RWPE2 (cell line): ENCODE measurements around the gene GPRC5D.

Experiments used
- ATAC-seq: fragments of 200-7000 bp; cut with Tn5 transposase; 3 replicates; pipeline ENCODE4 v1.9.1; 2021; ENCODE audit warnings: low read depth
- DNase-seq: peaks from one replicate; pipeline ENCODE4 v3.0.0-alpha.2; 2020; ENCODE audit warnings: low spot score
- H3K27ac ChIP-seq: fragments of 450-650 bp; 2 replicates; pipeline ENCODE4 v1.5.1; 2017; ENCODE audit warnings: mild to moderate bottlenecking; ENCODE audit not compliant: poor library complexity, severe bottlenecking
- H3K27me3 ChIP-seq: fragments of 250-450 bp; sonication (Bioruptor Pico); 2 replicates; pipeline ENCODE4 v1.5.1; 2021; ENCODE audit warnings: mild to moderate bottlenecking, moderate library complexity; ENCODE audit not compliant: insufficient read depth, poor library complexity, severe bottlenecking
- H3K36me3 ChIP-seq: fragments of 250-450 bp; sonication (Bioruptor Pico); 2 replicates; pipeline ENCODE4 v1.5.1; 2020; ENCODE audit warnings: low read depth, mild to moderate bottlenecking, moderate library complexity
- H3K4me1 ChIP-seq: fragments of 250-450 bp; sonication (Bioruptor Pico); 2 replicates; pipeline ENCODE4 v1.5.1; 2021; ENCODE audit warnings: mild to moderate bottlenecking, moderate library complexity; ENCODE audit not compliant: insufficient read depth, poor library complexity, severe bottlenecking
- H3K4me3 ChIP-seq: fragments of 250-450 bp; sonication (Bioruptor Pico); 2 replicates; pipeline ENCODE4 v1.5.1; 2021; ENCODE audit warnings: mild to moderate bottlenecking, moderate library complexity; ENCODE audit not compliant: severe bottlenecking
- H3K9me3 ChIP-seq: fragments of 250-450 bp; sonication (Bioruptor Pico); 2 replicates; pipeline ENCODE4 v1.5.1; 2021; ENCODE audit warnings: mild to moderate bottlenecking, moderate library complexity; ENCODE audit not compliant: severe bottlenecking
- CTCF ChIP-seq: fragments of 450-650 bp; IDR thresholded peaks from one replicate; pipeline ENCODE4 v1.5.1; 2017; ENCODE audit warnings: mild to moderate bottlenecking, moderate library complexity; ENCODE audit not compliant: poor library complexity, severe bottlenecking

GPRC5D gene

GRCh38 chr12:12952036-12952435, at the start of gene GPRC5D:
TSS of gene GPRC5D (minus strand) at chr12:12952170. CDS start at chr12:12950384, 1,786 bp downstream.
- Histone ChIP-seq H3K27ac (no peak within 1 kb of the TSS), H3K4me1 (no peaks in the 10 kb centered on the region), H3K36me3 (no peaks in the 10 kb centered on the region), H3K4me3 (no peak within 1 kb of the TSS), H3K9me3 (no peaks in the 10 kb centered on the region), H3K27me3 (no peaks in the 10 kb centered on the region)
- TF ChIP-seq CTCF, result no peak
- ATAC-seq (no peak), DNase-seq (no peak)

GRCh38 chr12:13001775-13002040, 49.7 kb upstream of the GPRC5D start:
- no peak for TF ChIP-seq CTCF
- Histone ChIP-seq H3K36me3 (no peaks in the 10 kb centered on the region), H3K9me3 (no peaks in the 10 kb centered on the region), H3K4me1 (no peaks in the 10 kb centered on the region), H3K4me3 (peak overlapping the region; percentile 71), H3K27ac (no peak overlapping the region), H3K27me3 (no peaks in the 10 kb centered on the region)
- ATAC-seq (no peak), DNase-seq (no peak)

GRCh38 chr12:13000925-13001774, 49.2 kb upstream of the GPRC5D start:
- peak; percentile 37 for TF ChIP-seq CTCF
- Histone ChIP-seq H3K36me3 (no peaks in the 10 kb centered on the region), H3K27ac (peak overlapping the region; percentile 46), H3K4me3 (peak overlapping the region; percentile 71), H3K27me3 (no peaks in the 10 kb centered on the region), H3K4me1 (no peaks in the 10 kb centered on the region), H3K9me3 (no peaks in the 10 kb centered on the region)
- ATAC-seq (peak; percentile 20), DNase-seq (no peak)

- Histone ChIP-seq H3K27me3 (no peaks in the 10 kb centered on the region), H3K4me1 (no peaks in the 10 kb centered on the region), H3K4me3 (peak overlapping the region; percentile 71), H3K9me3 (no peaks in the 10 kb centered on the region), H3K27ac (peak overlapping the region; percentile 46), H3K36me3 (no peaks in the 10 kb centered on the region)
- TF ChIP-seq CTCF, result no peak
- ATAC-seq (peak; percentile 66), DNase-seq (no peak)
These were observed 48.6 kb upstream of the GPRC5D start for GRCh38 chr12:13000616-13000924.

GRCh38 chr12:12999959-13000615, 48.1 kb upstream of the GPRC5D start, which contains the start of gene HEBP1:
TSS of gene HEBP1 (minus strand) at chr12:13000265. CDS start at chr12:13000114, 151 bp downstream.
- no peak for TF ChIP-seq CTCF
- peak within 1 kb of the TSS; percentile 71 for H3K4me3 ChIP-seq
- H3K27me3 ChIP-seq, result no peaks in the 10 kb centered on the region
- no peaks in the 10 kb centered on the region for H3K36me3 ChIP-seq
- H3K27ac ChIP-seq, result peak within 1 kb of the TSS; percentile 46
- DNase-seq, result peak; percentile 79
- no peaks in the 10 kb centered on the region for H3K9me3 ChIP-seq
- no peaks in the 10 kb centered on the region for H3K4me1 ChIP-seq
- peak; percentile 74 for ATAC-seq
